Osteocyte (in vitro differentiated cells): Measurements from ENCODE around the gene TPSD1. TPM values are rescaled to one million over a fixed set of nuclear protein-coding genes. Genes with fewer than 3 reads are reported as not detected.

ENCODE experiments used
- DNase-seq: peaks from one replicate; pipeline ENCODE4 v3.0.0; 2021; ENCODE audit warnings: mixed read lengths; ENCODE audit not compliant: unreplicated experiment; ENCODE audit errors: extremely low spot score
- H3K27ac Mint-ChIP-seq: one replicate; pipeline ENCODE4 v1.8.0; 2021; ENCODE audit warnings: mild to moderate bottlenecking, mixed read lengths; ENCODE audit not compliant: unreplicated experiment
- H3K27me3 Mint-ChIP-seq: one replicate; pipeline ENCODE4 v1.8.0; 2021; ENCODE audit warnings: mixed read lengths; ENCODE audit not compliant: unreplicated experiment
- H3K36me3 Mint-ChIP-seq: one replicate; pipeline ENCODE4 v1.8.0; 2021; ENCODE audit warnings: mixed read lengths; ENCODE audit not compliant: unreplicated experiment
- H3K4me1 Mint-ChIP-seq: one replicate; pipeline ENCODE4 v1.8.0; 2021; ENCODE audit warnings: mixed read lengths; ENCODE audit not compliant: unreplicated experiment
- H3K4me3 Mint-ChIP-seq: one replicate; pipeline ENCODE4 v1.8.0; 2021; ENCODE audit warnings: mild to moderate bottlenecking, moderate library complexity, mixed read lengths; ENCODE audit not compliant: unreplicated experiment
- H3K9me3 Mint-ChIP-seq: one replicate; pipeline ENCODE4 v1.8.0; 2021; ENCODE audit warnings: mixed read lengths; ENCODE audit not compliant: unreplicated experiment
- CTCF ChIP-seq: fragments of 200-600 bp; sonication (generic); IDR thresholded peaks from 2 replicates; pipeline ENCODE4 v1.5.0; 2021; ENCODE audit warnings: antibody characterized with exemption, mild to moderate bottlenecking, moderate library complexity
- total RNA-seq: library from RNA; stranded (reverse); gene quantifications from 2 replicates; pipeline ENCODE4 v1.2.1, GENCODE V29; 2021

Gene TPSD1
- total RNA-seq, 1 donor from 2014 or later = not detected

GRCh38 chr16:1221628-1222552 lies 34.0 kb upstream of the TPSD1 start:
- Mint-ChIP-seq H3K27me3 (no peaks in the 10 kb centered on the region), H3K4me3 (no peak overlapping the region), H3K9me3 (no peaks in the 10 kb centered on the region), H3K4me1 (no peaks in the 10 kb centered on the region), H3K27ac (no peak overlapping the region), H3K36me3 (peaks cover 5% of the 10 kb centered on the region)
- no peak for TF ChIP-seq CTCF
- DNase-seq = no peak

- TF ChIP-seq CTCF = no peak
- no peak overlapping the region for H3K27ac Mint-ChIP-seq
- peaks cover 5% of the 10 kb centered on the region for H3K36me3 Mint-ChIP-seq
- H3K4me1 Mint-ChIP-seq = no peaks in the 10 kb centered on the region
- DNase-seq = no peak
- no peaks in the 10 kb centered on the region for H3K27me3 Mint-ChIP-seq
- H3K9me3 Mint-ChIP-seq = no peaks in the 10 kb centered on the region
- H3K4me3 Mint-ChIP-seq = no peak overlapping the region
Observed at GRCh38 chr16:1222553-1223354, 33.1 kb upstream of the TPSD1 start.

- Mint-ChIP-seq H3K27me3 (no peaks in the 10 kb centered on the region), H3K27ac (no peak overlapping the region), H3K4me1 (no peaks in the 10 kb centered on the region), H3K9me3 (no peaks in the 10 kb centered on the region), H3K4me3 (no peak overlapping the region), H3K36me3 (peaks cover 3% of the 10 kb centered on the region)
- no peak for DNase-seq
- no peak for TF ChIP-seq CTCF
Observed at GRCh38 chr16:1223355-1224214, 32.3 kb upstream of the TPSD1 start.

- H3K36me3 Mint-ChIP-seq = peaks cover 3% of the 10 kb centered on the region
- no peaks in the 10 kb centered on the region for H3K27me3 Mint-ChIP-seq
- TF ChIP-seq CTCF = no peak
- DNase-seq = no peak
- no peaks in the 10 kb centered on the region for H3K9me3 Mint-ChIP-seq
- no peak overlapping the region for H3K27ac Mint-ChIP-seq
- H3K4me3 Mint-ChIP-seq = no peak overlapping the region
- H3K4me1 Mint-ChIP-seq = no peaks in the 10 kb centered on the region
Observed at GRCh38 chr16:1224558-1224957, 31.3 kb upstream of the TPSD1 start.
